Measurements from ENCODE around the gene ASIC5. TPM values are rescaled to one million over a fixed set of nuclear protein-coding genes. Genes with fewer than 3 reads are reported as not detected.
A peak's percentile ranks its signal among the peaks of the same experiment; 100 is the strongest.
"Not testable (repeated sequence)": the region's sequence is repeated elsewhere in the genome, so short reads cannot be mapped to it uniquely, and the experiment has no call there.

Gene ASIC5
- total RNA-seq, 1 donor from 2014 or later, result not detected

GRCh38 chr4:155811083-155811482 lies 55.0 kb downstream of the ASIC5 start:
- intact Hi-C loops (cut with DNase I), result no loop called here
- no peak for DNase-seq (ENCODE audit: low spot score)
- no peak for ATAC-seq

DNA sequence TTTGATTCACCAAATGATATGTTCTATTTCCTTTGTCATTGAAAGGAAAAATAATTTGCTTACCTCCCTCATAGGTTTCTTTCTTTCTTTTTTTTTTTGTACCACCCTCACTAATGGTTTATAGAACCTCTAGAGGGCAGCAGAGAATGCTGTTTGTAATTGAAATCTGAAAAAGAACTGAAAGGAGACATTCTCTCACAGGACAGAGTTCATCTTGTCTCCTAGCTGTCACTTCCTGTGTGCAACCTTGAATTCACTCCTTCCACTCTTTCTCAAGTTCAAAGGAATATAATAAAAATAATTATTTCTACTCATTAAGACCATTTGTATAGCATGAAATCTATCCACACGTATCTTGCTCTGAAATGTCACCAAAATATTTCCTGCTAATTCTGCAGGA lies 56.2 kb downstream of the ASIC5 start:
- ATAC-seq (peak; percentile 81), DNase-seq (ENCODE audit: low spot score) (no peak)
- intact Hi-C loops (cut with DNase I), result no loop called here

GRCh38 chr4:155807021-155807420 lies 59.1 kb downstream of the ASIC5 start:
- intact Hi-C loops (cut with DNase I), result no loop called here
- ATAC-seq (no peak), DNase-seq (ENCODE audit: low spot score) (no peak)

DNA sequence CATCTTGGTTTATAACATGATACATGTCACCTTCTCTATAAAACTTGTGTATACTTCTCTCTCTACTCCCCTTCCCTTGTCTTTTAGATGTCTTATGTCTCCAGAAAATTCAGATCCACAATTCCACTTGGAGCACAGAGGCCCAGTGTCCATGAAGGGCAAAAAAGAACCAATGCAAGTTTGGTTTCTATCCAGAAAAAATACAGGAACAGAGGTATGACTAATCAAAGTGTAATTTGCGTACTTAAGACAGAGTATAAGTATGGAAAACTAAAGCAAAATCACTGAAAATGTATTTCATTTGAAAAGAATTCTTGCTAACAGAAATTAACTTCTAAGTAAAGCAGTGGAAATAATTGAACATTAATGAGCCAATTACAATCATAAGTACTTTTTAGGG lies 61.1 kb downstream of the ASIC5 start:
- DNase-seq (ENCODE audit: low spot score), result no peak
- intact Hi-C loops (cut with DNase I), result no loop called here
- ATAC-seq, result no peak

DNA sequence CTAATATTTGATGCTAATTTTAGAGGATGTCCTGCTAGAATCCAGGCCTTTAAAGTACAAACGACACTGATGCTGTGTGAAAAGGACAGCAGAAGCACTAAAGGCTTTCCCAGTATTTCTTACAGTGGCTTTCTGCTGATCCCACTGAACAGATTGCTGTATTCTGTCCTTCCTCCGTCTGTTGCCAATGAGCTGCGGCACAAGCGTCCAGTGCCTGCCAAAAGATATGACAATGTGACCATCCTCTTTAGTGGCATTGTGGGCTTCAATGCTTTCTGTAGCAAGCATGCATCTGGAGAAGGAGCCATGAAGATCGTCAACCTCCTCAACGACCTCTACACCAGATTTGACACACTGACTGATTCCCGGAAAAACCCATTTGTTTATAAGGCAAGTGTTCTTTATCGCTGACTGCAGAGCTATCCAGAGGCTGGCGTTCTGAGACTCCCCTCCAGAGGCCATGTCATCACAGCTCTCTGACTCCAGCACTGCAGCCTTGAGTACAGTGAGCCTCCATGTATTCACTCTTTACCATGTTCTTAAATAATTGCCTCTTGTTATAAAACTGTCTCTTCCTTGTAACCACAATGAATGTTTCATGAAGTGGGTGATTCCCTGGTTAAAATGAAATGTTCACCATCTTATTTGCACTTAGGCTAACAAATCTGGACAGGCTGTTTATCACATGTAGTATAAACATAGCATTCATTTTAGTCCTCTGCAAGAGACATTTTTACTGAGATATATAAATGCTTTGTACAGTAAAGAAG lies 63.7 kb downstream of the ASIC5 start:
- intact Hi-C loops (cut with DNase I), result no loop called here
- ATAC-seq (no peak), DNase-seq (ENCODE audit: low spot score) (no peak)

DNA sequence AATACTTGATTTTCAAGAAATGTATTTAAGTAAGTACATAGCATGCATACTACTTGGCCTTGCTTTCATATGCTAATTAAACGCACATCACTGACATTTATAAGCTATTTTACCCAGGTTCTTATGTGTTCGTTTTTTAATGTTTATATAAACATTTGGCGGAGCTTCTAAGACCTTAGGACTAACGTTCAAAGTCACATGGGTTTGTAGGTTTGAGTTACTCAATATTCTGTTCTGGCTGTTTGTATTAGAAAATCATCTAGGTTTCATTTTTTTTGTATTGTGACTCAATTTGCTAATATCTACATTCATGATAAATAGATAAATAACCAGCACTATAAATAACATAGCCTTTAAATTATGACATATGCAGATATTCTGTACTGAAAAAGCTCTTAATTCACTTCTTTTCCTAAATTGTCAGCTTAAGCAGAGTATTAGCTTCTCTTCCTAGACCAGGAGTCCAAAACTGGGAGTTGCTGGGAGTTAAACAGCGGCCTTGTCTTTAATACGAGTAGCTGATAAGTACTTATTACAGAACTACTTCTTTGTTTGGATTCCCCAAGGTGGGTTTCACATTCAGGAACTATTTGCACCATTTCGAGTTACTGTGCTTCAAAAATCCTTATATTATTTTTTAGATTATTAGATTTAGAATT lies 65.3 kb downstream of the ASIC5 start:
- ATAC-seq, result no peak
- no peak for DNase-seq (ENCODE audit: low spot score)
- intact Hi-C loops (cut with DNase I), result no loop called here

GRCh38 chr4:155799794-155800123 lies 66.3 kb downstream of the ASIC5 start:
- DNase-seq (ENCODE audit: low spot score) (no peak), ATAC-seq (no peak)
- intact Hi-C loops (cut with DNase I), result no loop called here

- ATAC-seq (no peak), DNase-seq (ENCODE audit: low spot score) (no peak)
- intact Hi-C loops (cut with DNase I), result no loop called here
Measured at GRCh38 chr4:155799116-155799793, 66.8 kb downstream of the ASIC5 start.

DNA sequence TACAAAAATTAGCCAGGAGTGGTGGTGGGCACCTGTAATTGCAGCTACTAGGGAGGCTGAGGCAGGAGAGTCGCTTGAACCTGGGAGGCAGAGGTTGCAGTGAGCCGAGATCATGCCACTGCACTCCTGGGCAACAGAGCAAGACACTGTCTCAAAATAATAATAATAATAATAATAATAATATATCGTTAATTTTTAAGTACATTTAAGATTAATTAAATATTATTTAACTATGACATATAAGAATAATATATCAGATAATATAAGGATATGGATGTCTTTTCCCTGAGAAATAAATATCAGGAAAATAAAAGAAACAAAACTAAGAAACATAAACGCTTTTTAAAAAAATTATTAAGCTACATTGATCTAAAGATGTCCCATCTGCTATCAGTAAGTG lies 68.5 kb downstream of the ASIC5 start:
- intact Hi-C loops (cut with DNase I), result not testable (repeated sequence)

GRCh38 chr4:155795991-155796390 lies 70.1 kb downstream of the ASIC5 start:
- ATAC-seq, result no peak
- DNase-seq (ENCODE audit: low spot score), result no peak
- intact Hi-C loops (cut with DNase I), result no loop called here

More for the DNA sequence above, 68.5 kb downstream of the ASIC5 start:
- not testable (repeated sequence) for ATAC-seq; DNase-seq (ENCODE audit: low spot score)

- intact Hi-C loops (cut with DNase I), result no loop called here
- ATAC-seq (no peak), DNase-seq (ENCODE audit: low spot score) (no peak)
Measured at GRCh38 chr4:155794589-155795236, 71.4 kb downstream of the ASIC5 start.

DNA sequence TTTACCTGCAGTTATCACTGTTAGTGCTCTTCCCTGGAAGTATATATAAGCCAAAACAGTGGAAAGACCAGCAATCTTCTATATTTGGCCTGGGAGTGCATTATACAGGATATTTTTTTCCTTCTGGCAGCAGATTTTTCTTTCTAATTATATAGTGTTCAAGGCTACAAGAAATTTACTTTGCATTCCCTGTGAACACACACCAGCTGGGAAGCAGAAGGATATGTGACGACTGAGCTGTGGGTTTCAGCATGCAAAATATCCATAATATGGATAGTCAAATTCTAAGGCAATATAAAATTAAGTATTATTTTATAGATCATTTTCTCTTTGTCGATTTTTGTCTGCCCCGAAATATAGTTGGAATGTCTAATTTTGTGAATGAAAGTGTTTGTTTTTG lies 76.1 kb downstream of the ASIC5 start:
- ATAC-seq, result no peak
- DNase-seq (ENCODE audit: low spot score), result no peak
- intact Hi-C loops (cut with DNase I), result loop anchor here (5.0 to 10.0 kb wide), 2 partner anchors 345 to 1193 kb away; no protein-coding TSS in a partner anchor

DNA sequence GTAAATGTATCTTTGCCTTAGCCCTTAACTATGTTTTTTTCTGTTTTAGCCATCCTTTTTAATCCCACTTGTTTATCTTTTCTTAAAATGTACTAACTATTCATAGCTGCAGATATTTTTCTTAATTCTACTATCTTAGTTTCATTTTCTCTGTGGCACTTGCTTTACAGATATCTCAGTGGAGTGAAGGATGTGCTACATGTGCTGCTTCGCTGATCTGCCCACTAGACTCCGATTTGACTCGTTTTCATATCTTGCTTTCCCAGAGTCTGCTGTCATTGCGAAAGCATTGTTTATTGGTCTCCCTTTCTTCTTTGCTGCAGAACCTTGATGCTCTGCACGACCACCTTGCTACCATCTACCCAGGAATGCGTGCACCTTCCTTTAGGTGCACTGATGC lies 76.7 kb downstream of the ASIC5 start:
- intact Hi-C loops (cut with DNase I), result loop anchor here (5.0 to 10.0 kb wide), 2 partner anchors 345 to 1192 kb away; no protein-coding TSS in a partner anchor
- DNase-seq (ENCODE audit: low spot score) (no peak), ATAC-seq (no peak)

DNA sequence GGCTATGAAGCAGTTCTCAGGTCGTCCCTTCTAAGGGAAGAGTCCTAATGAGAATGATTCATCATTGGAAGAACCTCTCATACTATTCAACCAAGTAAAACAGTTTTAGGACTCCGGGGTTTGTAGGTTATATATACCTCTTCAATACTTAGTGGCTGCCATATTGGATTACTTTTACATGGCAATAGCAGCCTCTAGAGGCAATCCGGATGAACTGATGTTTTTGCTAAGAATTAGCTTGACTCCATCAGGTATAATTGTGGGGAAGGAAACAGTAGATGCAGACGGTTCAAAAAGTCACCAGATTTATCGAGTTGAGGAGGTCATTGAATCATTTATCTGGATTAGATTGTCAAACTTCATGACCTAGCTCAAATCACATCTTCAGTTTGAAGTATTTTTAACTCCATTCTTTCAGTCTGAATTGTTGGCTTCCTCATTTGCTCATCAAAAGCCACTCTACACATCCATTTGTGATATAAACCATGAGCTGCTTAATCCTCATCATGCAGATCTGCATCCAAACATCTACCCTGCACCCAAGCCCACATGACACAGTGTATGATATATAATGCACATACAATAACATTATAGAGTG lies 78.9 kb downstream of the ASIC5 start:
- ATAC-seq (peak; percentile 83), DNase-seq (ENCODE audit: low spot score) (no peak)
- intact Hi-C loops (cut with DNase I), result loop anchor here (5.0 to 10.0 kb wide), 2 partner anchors 342 to 1190 kb away; no protein-coding TSS in a partner anchor

DNA sequence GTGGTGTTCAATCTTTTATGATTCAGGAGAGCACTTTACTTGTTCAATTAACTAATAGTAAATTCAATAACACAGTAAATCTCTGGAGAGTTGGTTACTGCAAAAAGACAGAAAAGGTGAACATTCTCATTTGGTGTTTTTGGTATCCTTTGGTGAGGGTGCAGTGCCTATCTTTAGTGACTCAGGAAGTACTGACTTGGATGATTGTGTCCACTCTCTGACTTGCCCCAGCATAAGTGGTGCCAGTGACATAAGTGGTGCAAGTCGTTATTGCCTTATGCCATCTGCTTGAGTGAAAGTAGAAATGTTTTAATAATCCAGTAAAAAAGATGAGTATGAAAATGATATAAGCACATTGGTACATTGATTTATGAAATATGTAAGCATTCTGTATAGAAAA lies 80.2 kb downstream of the ASIC5 start:
- ATAC-seq (no peak), DNase-seq (ENCODE audit: low spot score) (no peak)
- intact Hi-C loops (cut with DNase I), result loop anchor here (5.0 to 10.0 kb wide), 2 partner anchors 341 to 1189 kb away; no protein-coding TSS in a partner anchor

DNA sequence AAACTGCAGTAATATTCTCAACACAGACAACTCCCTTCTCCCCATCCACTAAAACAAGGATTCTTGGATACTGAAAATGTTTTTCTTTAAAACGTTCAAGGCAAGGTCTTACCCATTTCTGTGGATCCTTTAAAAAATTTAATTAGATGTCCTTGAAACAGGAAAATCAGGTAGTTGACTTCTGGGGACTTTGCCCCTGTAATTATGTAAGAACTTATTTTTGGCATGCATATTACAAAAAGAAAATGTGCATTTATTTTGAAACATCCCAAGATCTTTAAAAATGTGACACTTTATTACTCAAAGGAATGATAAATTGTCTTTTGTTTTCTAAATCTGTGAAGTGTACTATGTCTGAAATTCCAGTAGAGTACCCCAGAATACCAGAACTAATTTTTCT lies 81.4 kb downstream of the ASIC5 start:
- ATAC-seq, result no peak
- DNase-seq (ENCODE audit: low spot score), result no peak
- intact Hi-C loops (cut with DNase I), result loop anchor here (5.0 to 10.0 kb wide), 2 partner anchors 340 to 1187 kb away; no protein-coding TSS in a partner anchor

DNA sequence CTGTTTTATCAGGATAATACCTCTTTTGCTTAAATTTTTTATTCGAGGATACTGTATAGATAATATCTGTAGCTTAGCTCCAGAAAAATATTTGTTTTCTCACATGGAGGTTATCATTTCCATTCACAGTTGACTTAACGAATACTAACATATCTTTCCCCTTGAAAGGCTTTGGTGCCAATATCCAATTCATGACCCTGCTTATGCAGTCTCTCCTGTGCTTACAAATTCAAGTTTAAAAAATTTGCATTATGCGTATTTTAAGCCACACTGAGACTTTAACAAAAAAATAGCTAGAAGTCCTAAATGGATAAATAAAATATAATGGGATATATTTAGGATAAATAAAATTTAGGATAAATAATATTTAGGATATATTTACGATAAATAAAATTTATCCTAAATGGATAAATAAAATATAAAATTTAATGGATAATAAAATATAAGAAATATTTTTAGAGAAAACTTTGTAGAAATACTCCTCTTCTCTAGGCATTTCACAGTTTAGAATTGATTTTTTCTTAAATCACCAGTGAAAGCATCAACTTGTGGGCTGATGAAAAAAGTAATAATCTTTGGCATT lies 84.7 kb downstream of the ASIC5 start:
- ATAC-seq, result no peak
- intact Hi-C loops (cut with DNase I), result loop anchor here (10.0 kb wide), 1 partner anchor 337 kb away; no protein-coding TSS in a partner anchor
- no peak for DNase-seq (ENCODE audit: low spot score)

DNA sequence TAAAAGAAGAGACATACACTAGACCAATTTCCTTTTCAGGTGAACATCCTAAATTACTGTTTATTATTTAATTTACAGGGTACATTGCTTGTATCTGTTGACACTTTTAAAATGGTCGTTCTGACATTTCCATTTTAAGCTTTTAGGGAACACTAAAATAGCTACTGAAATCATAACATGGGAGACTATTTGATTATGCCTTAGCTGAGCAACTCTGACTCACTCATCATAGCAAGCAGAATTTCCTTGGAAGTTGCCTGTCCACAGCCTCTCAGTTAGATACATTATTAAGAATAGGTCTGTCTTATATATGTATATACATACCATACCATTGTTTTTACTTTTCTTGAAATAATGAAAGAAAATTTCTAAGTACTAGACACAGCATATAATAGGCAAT lies 85.3 kb downstream of the ASIC5 start:
- no peak for ATAC-seq

More for the DNA sequence above, 85.3 kb downstream of the ASIC5 start:
- no peak for DNase-seq (ENCODE audit: low spot score)
- intact Hi-C loops (cut with DNase I), result loop anchor here (10.0 kb wide), 1 partner anchor 336 kb away; no protein-coding TSS in a partner anchor

Data from sciatic nerve (tissue), 2 donors.